Gastroesophageal sphincter (tissue), 3 donors: Measurements from ENCODE around the gene SH3RF3.

Experiments used
- POLR2A ChIP-seq, 2 donors: fragments of 450-650 bp; IDR thresholded peaks; one replicate each; pipeline ENCODE4 v1.6.1; 2017; ENCODE audit warnings: antibody characterized with exemption in 2 of 2, mild to moderate bottlenecking in 2 of 2, moderate library complexity in 1 of 2
- POLR2AphosphoS5 ChIP-seq: sonication (generic); formaldehyde crosslinking; IDR thresholded peaks from one replicate; pipeline ENCODE4 v1.6.1; 2017; ENCODE audit warnings: antibody characterized with exemption
- TF ChIP-seq, protein P1 (sequence below), 4 experiments: fragments of 200-600 bp in 2 of 4; fragments of 450-650 bp in 2 of 4; sonication (generic) in 1 of 4; IDR thresholded peaks; one replicate each; pipeline ENCODE4 v1.5.1; 2017 to 2019; ENCODE audit warnings: antibody characterized with exemption in 4 of 4, mild to moderate bottlenecking in 2 of 4, moderate library complexity in 2 of 4

DNA sequence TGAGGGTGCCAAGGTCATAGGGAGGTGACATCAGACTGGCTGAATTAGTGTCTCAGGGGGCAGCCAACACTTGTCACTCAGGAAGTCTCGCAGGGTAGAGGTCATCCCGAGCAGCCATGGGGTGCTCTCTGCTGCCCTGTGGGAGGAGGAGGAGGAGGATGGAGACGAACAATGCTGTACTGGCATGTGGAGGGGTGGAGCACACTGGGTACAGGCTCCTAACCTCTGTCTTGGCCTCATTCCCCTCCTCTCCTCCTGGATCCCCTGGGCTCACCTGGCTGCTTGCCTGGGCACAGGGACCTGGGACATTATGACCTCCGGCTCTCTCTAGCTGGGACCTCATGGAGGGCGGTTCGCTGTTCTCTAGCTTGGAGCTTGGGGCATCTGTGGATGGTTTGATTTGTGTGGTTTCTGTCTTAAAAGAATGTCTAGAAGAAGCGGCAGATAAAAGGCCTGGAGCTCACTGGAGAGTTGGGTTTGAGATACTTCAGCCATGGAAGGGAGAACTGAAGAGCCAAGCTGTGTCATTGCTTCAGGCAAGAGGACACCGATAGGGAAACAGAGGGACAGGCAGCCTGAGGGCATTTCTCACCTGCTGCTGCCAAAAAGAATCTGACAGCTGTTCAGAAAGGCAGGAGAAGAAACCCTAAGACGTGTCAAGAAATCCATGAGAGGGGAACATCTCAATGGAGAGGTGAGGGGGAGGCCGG is 351.6 kb downstream of the SH3RF3 start:
- TF ChIP-seq POLR2AphosphoS5 (no peak), POLR2A (IDR thresholded peaks at IDR 0.05) (no peak)
- TF ChIP-seq, protein P1, sequence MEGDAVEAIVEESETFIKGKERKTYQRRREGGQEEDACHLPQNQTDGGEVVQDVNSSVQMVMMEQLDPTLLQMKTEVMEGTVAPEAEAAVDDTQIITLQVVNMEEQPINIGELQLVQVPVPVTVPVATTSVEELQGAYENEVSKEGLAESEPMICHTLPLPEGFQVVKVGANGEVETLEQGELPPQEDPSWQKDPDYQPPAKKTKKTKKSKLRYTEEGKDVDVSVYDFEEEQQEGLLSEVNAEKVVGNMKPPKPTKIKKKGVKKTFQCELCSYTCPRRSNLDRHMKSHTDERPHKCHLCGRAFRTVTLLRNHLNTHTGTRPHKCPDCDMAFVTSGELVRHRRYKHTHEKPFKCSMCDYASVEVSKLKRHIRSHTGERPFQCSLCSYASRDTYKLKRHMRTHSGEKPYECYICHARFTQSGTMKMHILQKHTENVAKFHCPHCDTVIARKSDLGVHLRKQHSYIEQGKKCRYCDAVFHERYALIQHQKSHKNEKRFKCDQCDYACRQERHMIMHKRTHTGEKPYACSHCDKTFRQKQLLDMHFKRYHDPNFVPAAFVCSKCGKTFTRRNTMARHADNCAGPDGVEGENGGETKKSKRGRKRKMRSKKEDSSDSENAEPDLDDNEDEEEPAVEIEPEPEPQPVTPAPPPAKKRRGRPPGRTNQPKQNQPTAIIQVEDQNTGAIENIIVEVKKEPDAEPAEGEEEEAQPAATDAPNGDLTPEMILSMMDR (IDR thresholded peaks at IDR 0.05), result no peak
